Fibroblast of peridontal ligament (primary cell): ENCODE measurements around the gene SIAH1.
"Not testable (repeated sequence)": the region's sequence is repeated elsewhere in the genome, so short reads cannot be mapped to it uniquely, and the experiment has no call there.

Source experiments
- DNase-seq: peaks from one replicate; pipeline ENCODE4 v3.0.0-alpha.2; 2010; ENCODE audit errors: extremely low read depth

SIAH1 gene

DNA sequence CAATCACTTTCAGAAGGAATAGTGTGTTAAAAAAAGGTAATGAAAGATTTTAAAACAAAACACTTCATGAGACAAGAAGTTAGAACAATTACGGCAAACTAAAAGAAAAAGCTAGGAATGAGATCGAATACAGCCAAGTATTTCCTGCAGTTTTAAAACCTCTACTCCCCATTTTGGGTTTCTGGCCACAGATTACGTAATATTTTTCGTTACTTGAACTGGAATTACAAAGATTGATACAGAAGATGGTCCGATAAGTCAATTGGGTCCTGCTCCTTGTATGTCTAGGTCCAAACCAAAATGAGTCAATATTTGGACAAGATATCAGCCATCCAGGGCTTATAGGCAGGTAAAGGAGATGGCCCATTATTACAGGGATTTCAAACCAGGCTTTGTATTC, 52.2 kb downstream of the SIAH1 start:
- no peak for DNase-seq

DNA sequence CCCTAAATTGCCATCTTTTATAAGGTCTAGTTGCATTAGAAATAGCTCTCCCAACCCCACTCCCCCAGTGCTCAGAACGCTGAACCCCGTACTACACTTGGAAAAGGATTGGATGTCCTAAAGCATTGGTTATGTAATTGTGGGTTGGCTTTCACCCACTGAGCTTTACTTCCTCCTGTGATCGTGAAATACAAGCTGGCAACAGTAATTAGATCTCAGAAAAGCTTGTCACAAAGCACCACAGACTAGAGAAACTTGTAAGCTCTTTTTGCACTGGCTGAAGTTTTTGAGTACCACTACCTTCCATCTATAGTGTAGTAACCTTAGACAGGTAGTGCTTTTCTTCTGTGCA, 54.4 kb downstream of the SIAH1 start:
- DNase-seq = peak; percentile 66

DNA sequence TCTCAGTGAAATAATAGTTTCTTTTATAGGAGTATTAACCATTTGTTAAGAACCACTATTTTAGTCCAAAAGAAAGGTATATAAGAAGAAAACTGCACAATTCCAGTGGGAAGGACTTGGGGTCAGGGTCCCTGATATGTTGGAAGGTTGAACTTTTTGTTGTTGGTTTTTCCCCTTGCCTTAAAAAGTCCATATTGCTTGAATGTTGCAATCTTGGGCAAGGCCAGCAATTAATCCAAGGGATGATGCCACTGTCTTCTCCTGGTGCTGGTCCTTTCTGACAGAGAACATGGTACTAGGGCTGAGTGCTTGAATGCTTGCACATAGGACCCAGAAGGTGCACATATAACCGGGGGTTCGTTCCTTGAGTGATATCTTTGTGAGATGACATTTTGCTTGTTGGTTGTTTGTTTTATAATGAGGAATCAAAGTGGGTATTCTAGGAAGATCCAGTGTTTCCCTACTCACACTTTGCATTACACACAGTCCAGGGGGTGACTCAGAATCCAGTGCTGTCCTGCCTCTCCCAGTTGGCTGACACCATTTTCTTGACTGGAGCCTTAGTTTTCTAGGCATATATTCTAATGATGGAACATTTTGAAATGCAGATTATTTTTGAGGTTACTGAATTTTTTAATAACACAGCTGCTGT, 54.9 kb downstream of the SIAH1 start:
- DNase-seq = peak; percentile 32

DNA sequence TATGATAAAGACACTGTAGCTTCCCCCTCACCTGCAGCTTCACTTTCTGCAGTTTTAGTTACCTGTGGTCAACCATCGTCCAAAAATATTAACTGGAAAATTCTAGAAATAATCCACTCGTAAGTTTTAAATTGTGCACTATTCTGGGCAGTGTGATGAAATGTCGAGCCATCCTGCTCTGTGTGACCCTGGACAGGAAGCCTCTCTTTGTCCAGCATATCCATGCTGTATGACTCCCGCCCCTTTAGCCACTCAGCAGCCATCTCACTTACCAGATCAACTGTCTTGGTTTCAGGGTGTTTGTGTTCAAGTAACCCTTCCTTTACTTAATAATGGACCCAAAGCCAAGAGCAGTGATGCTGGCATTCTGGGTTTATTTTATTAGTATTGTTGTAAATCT, 56.1 kb downstream of the SIAH1 start:
- no peak for DNase-seq

DNA sequence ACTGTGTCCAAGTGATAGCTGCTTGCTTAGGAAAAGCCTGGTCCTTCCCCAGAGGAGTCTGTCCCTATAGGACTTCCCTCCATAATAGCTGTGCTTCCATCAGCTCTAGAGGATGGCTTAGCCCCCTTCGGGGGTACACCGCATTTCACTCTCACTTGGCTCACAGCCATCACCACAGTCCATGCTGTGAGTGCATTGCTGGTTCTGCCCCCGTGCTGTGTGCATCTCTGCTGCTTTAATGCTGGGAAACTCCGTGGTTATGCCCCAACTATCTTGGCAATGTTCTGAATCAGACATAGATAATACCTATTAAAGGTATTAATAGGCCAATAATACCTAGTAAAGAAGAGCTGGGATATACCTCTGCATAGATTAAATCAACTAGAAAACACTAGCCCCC, 58.3 kb downstream of the SIAH1 start:
- DNase-seq = no peak

DNA sequence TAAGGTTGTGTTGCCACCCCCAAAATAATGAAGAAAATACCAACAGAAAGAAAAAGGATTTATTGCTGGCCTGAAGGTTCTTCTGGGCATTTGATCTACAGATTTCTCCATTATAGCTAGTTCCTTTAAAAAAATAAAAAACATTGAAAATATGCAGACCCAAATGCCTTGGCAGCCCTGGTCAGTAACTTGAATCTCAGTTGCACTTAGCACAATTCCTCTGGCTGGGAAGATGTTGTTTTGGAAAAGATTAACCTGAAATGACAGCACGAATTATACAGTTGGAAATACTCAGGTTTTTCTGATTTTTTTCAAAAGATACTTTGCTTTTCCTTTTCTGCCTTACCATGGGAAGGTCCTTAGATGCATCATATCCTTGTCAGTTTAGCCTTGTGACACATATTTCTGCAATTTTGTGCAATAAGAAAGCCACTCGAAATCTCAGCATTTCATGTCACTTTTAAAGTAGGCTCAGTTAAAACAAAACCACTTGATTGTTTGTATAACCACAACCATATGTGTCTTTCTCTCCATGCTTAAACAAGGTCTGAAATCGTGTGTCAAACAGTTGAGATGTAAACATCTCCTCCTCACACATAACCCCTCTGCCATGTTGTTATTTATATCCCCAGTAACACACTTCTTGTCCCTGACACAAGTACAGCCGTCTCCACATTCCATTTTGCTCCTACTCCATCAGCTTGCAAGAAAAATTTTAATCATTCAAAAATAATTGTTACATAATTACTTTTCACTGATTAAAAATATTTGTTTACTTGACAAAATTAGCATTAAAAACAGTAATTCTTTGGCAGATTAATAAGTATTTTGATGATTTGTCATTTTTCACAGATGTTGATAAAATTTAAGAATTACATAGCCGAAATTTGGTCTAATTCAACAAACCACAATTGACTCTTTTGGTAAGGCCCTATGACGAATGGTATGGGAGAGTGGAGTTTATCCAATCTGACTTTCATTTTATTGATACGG, 61.1 kb downstream of the SIAH1 start:
- peak; percentile 78 for DNase-seq

DNA sequence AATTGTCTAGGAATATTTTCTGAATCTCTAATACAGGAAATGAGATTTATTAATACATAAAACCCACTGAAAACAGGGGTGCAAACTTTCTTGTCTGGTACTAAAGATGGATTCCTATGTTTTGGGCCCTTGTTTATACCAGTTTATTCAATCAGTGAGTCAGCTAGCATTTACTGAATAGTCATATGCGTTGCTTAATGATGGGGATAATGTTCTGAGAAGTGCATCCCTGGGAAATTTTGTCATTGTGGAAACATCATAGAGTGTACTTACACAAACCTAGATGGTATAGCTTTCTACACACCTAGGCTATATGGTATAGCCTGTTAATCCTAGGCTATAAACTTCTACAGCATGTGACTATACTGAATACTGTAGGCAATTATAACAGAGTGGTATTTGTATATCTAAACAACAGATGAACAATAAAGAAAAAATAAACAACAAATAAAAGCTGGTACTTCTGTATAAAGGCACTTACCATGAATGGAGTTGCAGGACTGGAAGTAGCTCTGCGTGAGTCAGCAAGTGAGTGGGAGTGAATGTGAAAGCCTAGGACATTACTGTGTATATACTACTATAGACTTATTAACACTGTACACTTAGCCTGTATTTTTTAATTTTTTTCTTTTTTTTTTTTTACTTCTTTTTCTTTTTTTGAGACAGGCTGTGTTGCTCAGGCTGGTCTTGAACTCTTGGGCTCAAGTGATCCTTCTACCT, 63.7 kb downstream of the SIAH1 start:
- peak; percentile 43 for DNase-seq

DNA sequence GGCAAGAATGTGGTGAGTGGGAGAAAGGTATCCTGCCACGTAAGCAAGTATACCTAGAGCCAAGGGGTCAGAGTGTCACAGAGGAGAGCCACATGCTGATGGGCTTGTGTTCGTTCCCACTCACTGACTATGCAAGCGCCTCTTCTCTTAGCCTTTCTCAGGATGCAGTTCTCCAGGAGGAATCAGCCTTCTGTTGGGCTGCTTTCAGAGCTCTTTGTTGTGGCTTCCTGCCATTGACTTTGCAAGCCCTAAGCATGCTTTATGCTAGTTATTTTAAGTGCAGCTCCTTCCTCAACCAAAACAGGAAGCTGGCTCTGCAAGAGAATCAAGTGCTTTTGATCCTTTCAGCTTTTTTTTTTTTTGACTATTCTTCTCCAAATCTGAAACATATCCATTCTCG, 66.6 kb downstream of the SIAH1 start:
- peak; percentile 74 for DNase-seq

- peak; percentile 69 for DNase-seq
These were observed 67.4 kb downstream of the SIAH1 start for GRCh38 chr16:48317614-48318315.

DNA sequence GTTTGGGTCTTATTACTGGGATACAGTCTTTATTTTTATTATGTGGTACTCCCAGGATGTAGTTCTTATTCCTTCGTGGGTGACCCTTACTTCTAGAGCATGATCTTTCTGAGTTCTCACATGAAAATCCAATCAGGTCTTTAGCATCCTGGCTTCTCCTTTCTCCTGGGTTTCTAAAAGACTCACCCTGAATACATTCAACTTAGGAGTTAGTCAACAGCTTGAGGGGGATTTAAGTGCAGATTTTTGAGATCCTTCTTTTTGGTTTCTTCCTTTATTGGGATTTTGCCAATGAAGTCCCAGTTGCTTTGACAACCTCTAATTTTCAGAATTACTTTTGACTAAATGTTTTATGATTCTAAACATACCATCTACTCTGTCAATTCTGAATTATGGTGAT, 68.2 kb downstream of the SIAH1 start:
- no peak for DNase-seq

DNA sequence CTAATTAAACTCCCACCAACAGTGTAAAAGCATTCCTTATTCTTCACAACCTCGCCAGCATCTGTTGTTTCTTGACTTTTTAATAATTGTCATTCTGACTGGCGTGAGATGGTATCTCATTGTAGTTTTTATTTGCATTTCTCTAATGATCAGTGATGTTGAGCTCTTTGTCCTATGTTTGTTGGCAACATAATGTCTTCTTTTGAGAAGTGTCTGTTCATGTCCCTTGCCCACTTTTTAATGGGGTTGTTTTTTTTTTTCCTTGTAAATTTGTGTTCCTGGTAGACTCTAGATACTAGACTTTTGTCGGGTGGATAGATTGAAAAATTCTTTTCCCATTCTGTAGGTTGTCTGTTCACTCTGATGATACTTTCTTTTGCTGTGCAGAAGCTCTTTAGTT, 71.3 kb downstream of the SIAH1 start:
- not testable (repeated sequence) for DNase-seq

DNA sequence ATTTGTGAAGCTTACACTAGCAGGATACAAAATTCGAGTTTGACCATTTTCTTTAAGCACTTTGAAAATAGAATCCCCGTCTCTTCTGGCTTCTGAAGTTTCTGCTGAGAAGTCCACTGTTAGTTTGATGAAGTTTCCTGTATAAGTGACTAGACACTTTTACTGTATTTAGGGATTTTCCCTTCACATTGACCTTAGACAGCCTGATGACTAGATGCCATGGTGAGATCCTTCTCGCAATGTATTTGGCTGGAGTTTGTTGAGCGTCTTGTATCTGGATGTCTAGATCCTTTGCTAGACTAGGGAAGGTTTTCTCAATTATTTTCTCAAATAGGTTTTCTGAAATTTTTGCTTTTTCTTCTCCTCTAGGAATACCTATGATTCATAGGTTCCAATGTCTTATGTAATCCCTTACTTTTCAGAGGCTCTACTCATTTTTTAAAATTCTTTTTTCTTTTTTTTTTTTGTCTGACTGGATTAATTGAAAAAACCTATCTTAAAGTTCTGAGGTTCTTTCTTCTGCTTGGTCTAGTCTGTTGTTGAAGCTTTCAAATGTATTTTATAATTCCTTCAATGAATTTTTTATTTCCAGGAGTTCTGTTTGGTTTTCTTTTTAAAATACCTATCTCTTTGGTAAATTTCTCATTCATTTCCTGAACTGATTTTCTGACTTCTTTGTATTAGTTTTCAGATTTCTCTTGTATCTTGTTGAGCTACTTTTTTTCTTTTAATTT, 74.1 kb downstream of the SIAH1 start:
- no peak for DNase-seq
